ENCODE results near the gene CCP110. TPM values are rescaled to one million over a fixed set of nuclear protein-coding genes. Genes with fewer than 3 reads are reported as not detected.

The CCP110 gene
- total RNA-seq, 1 donor from 2014 or later = 6.6 TPM

- Histone ChIP-seq H3K27me3 (ENCODE audit: control insufficient read depth, insufficient read depth, low read length) (peaks cover 2% of the 10 kb centered on the region), H3K36me3 (ENCODE audit: control insufficient read depth, insufficient read depth, low read length) (no peaks in the 10 kb centered on the region), H3K4me3 (ENCODE audit: low read depth, low read length) (no peak overlapping the region)
- DNase-seq (ENCODE audit: low read depth) = no peak
- TF ChIP-seq, protein P1, sequence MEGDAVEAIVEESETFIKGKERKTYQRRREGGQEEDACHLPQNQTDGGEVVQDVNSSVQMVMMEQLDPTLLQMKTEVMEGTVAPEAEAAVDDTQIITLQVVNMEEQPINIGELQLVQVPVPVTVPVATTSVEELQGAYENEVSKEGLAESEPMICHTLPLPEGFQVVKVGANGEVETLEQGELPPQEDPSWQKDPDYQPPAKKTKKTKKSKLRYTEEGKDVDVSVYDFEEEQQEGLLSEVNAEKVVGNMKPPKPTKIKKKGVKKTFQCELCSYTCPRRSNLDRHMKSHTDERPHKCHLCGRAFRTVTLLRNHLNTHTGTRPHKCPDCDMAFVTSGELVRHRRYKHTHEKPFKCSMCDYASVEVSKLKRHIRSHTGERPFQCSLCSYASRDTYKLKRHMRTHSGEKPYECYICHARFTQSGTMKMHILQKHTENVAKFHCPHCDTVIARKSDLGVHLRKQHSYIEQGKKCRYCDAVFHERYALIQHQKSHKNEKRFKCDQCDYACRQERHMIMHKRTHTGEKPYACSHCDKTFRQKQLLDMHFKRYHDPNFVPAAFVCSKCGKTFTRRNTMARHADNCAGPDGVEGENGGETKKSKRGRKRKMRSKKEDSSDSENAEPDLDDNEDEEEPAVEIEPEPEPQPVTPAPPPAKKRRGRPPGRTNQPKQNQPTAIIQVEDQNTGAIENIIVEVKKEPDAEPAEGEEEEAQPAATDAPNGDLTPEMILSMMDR (IDR thresholded peaks at IDR 0.05; ENCODE audit: insufficient read depth, low read length, poor library complexity, severe bottlenecking) = no peak
Observed at GRCh38 chr16:19488213-19488640, 35.5 kb upstream of the CCP110 start.

- DNase-seq (ENCODE audit: low read depth) = no peak
- Histone ChIP-seq H3K27me3 (ENCODE audit: control insufficient read depth, insufficient read depth, low read length) (peaks cover 2% of the 10 kb centered on the region), H3K4me3 (ENCODE audit: low read depth, low read length) (no peak overlapping the region), H3K36me3 (ENCODE audit: control insufficient read depth, insufficient read depth, low read length) (no peaks in the 10 kb centered on the region)
- TF ChIP-seq, protein P1 (IDR thresholded peaks at IDR 0.05; ENCODE audit: insufficient read depth, low read length, poor library complexity, severe bottlenecking) = no peak
Observed at GRCh38 chr16:19490619-19491018, 33.1 kb upstream of the CCP110 start.

GRCh38 chr16:19497176-19497575 lies 26.6 kb upstream of the CCP110 start:
- no peak for DNase-seq (ENCODE audit: low read depth)
- no peak overlapping the region for H3K4me3 ChIP-seq (ENCODE audit: low read depth, low read length)
- H3K36me3 ChIP-seq (ENCODE audit: control insufficient read depth, insufficient read depth, low read length) = no peaks in the 10 kb centered on the region
- TF ChIP-seq, protein P1 (IDR thresholded peaks at IDR 0.05; ENCODE audit: insufficient read depth, low read length, poor library complexity, severe bottlenecking) = no peak
- H3K27me3 ChIP-seq (ENCODE audit: control insufficient read depth, insufficient read depth, low read length) = no peaks in the 10 kb centered on the region

DNA sequence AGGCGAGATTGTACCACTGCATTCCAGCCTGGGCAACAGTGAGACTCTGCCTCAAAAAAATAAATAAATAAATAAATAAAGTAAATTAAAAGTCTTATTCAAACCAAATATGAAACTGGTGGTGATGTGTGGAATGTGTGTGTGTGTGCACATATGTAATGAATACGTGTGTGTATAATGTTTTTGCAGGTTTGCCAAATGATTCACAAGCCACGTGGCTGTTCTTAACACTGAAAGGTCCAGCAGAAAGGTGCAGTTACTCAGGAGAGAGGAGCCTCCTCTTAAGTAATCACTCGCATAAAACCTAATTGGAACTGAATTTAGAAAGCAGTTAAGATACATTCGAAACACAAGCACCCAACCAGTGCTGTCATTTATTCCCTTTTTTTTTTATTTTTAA lies 24.7 kb upstream of the CCP110 start:
- H3K36me3 ChIP-seq (ENCODE audit: control insufficient read depth, insufficient read depth, low read length) = no peaks in the 10 kb centered on the region
- no peak overlapping the region for H3K4me3 ChIP-seq (ENCODE audit: low read depth, low read length)
- H3K27me3 ChIP-seq (ENCODE audit: control insufficient read depth, insufficient read depth, low read length) = no peaks in the 10 kb centered on the region
- DNase-seq (ENCODE audit: low read depth) = no peak
- TF ChIP-seq, protein P1 (IDR thresholded peaks at IDR 0.05; ENCODE audit: insufficient read depth, low read length, poor library complexity, severe bottlenecking) = no peak

- H3K4me3 ChIP-seq (ENCODE audit: low read depth, low read length) = no peak overlapping the region
- TF ChIP-seq, protein P1 (IDR thresholded peaks at IDR 0.05; ENCODE audit: insufficient read depth, low read length, poor library complexity, severe bottlenecking) = no peak
- DNase-seq (ENCODE audit: low read depth) = no peak
- H3K27me3 ChIP-seq (ENCODE audit: control insufficient read depth, insufficient read depth, low read length) = no peaks in the 10 kb centered on the region
- H3K36me3 ChIP-seq (ENCODE audit: control insufficient read depth, insufficient read depth, low read length) = no peaks in the 10 kb centered on the region
Observed at GRCh38 chr16:19499481-19499880, 24.3 kb upstream of the CCP110 start.

GRCh38 chr16:19502395-19503131 lies 21.2 kb upstream of the CCP110 start:
- DNase-seq (ENCODE audit: low read depth) = no peak
- Histone ChIP-seq H3K4me3 (ENCODE audit: low read depth, low read length) (no peak overlapping the region), H3K36me3 (ENCODE audit: control insufficient read depth, insufficient read depth, low read length) (no peaks in the 10 kb centered on the region), H3K27me3 (ENCODE audit: control insufficient read depth, insufficient read depth, low read length) (no peaks in the 10 kb centered on the region)
- TF ChIP-seq, protein P1 (IDR thresholded peaks at IDR 0.05; ENCODE audit: insufficient read depth, low read length, poor library complexity, severe bottlenecking) = peak; percentile 82
